H9 (cell line): ENCODE results near the gene LINC00305. TPM values are rescaled to one million over a fixed set of nuclear protein-coding genes. Genes with fewer than 3 reads are reported as not detected.

Source experiments
- DNase-seq: peaks from one replicate; pipeline ENCODE4 v3.0.0-alpha.2; 2017
- H2AFZ ChIP-seq: one replicate; pipeline ENCODE4 v1.6.1; 2013; ENCODE audit warnings: mild to moderate bottlenecking, low read length, control low read depth, moderate library complexity
- H2AK5ac ChIP-seq: 2 replicates; pipeline ENCODE4 v1.6.1; 2013; ENCODE audit warnings: low read length, control low read depth, mixed read lengths; ENCODE audit not compliant: insufficient read length
- H2BK120ac ChIP-seq: one replicate; pipeline ENCODE4 v1.6.1; 2013; ENCODE audit warnings: low read depth, mild to moderate bottlenecking, low read length, control low read depth, inconsistent platforms; ENCODE audit not compliant: poor library complexity, severe bottlenecking
- H2BK12ac ChIP-seq: 2 replicates; pipeline ENCODE4 v1.6.1; 2013; ENCODE audit warnings: low read length, control low read depth, mixed read lengths, low read depth; ENCODE audit not compliant: insufficient read length
- H2BK15ac ChIP-seq: 2 replicates; pipeline ENCODE4 v1.6.1; 2013; ENCODE audit warnings: low read depth, low read length, control low read depth
- H2BK20ac ChIP-seq: one replicate; pipeline ENCODE4 v1.6.1; 2013; ENCODE audit warnings: low read depth, mild to moderate bottlenecking, low read length, control low read depth, inconsistent platforms; ENCODE audit not compliant: poor library complexity, severe bottlenecking
- H2BK5ac ChIP-seq: 2 replicates; pipeline ENCODE4 v1.6.1; 2013; ENCODE audit warnings: low read length, control low read depth, mixed read lengths; ENCODE audit not compliant: insufficient read length
- H3K14ac ChIP-seq: 2 replicates; pipeline ENCODE4 v1.6.1; 2013; ENCODE audit warnings: low read length, control low read depth; ENCODE audit not compliant: insufficient read depth
- H3K18ac ChIP-seq: 2 replicates; pipeline ENCODE4 v1.6.1; 2013; ENCODE audit warnings: low read depth, mild to moderate bottlenecking, mixed read lengths, low read length, control low read depth; ENCODE audit not compliant: insufficient read length
- H3K23ac ChIP-seq: 2 replicates; pipeline ENCODE4 v1.6.1; 2013; ENCODE audit warnings: low read length, control low read depth, mixed read lengths, low read depth; ENCODE audit not compliant: insufficient read length
- H3K23me2 ChIP-seq: 2 replicates; pipeline ENCODE4 v1.6.1; 2013; ENCODE audit warnings: low read depth, mild to moderate bottlenecking, mixed read lengths, low read length, control low read depth; ENCODE audit not compliant: insufficient read length, poor library complexity, severe bottlenecking
- H3K27ac ChIP-seq: 2 replicates; pipeline ENCODE4 v1.5.1; 2013; ENCODE audit warnings: low read length, control low read depth, mixed read lengths, low read depth; ENCODE audit not compliant: insufficient read length
- H3K27me3 ChIP-seq: 2 replicates; pipeline ENCODE4 v1.6.1; 2013; ENCODE audit warnings: low read length, control low read depth, inconsistent platforms; ENCODE audit not compliant: insufficient read depth
- H3K4ac ChIP-seq: 2 replicates; pipeline ENCODE4 v1.6.1; 2013; ENCODE audit warnings: low read depth, mild to moderate bottlenecking, control low read depth, inconsistent platforms, low read length, moderate library complexity
- H3K4me1 ChIP-seq: 2 replicates; pipeline ENCODE4 v1.6.1; 2013; ENCODE audit warnings: low read length, control low read depth, inconsistent platforms; ENCODE audit not compliant: insufficient read depth
- H3K4me2 ChIP-seq: 2 replicates; pipeline ENCODE4 v1.6.1; 2013; ENCODE audit warnings: low read length, control low read depth, mixed read lengths; ENCODE audit not compliant: insufficient read length, insufficient read depth
- H3K56ac ChIP-seq: 2 replicates; pipeline ENCODE4 v1.6.1; 2013; ENCODE audit warnings: low read depth, mild to moderate bottlenecking, mixed read lengths, low read length, control low read depth; ENCODE audit not compliant: insufficient read length
- H3K79me1 ChIP-seq: 2 replicates; pipeline ENCODE4 v1.6.1; 2013; ENCODE audit warnings: low read depth, mild to moderate bottlenecking, moderate library complexity, low read length, control low read depth, inconsistent platforms; ENCODE audit not compliant: insufficient read depth, poor library complexity, severe bottlenecking
- H3K79me2 ChIP-seq: 2 replicates; pipeline ENCODE4 v1.6.1; 2013; ENCODE audit warnings: low read length, control low read depth, inconsistent platforms; ENCODE audit not compliant: insufficient read depth
- H3K9ac ChIP-seq: 2 replicates; pipeline ENCODE4 v1.6.1; 2013; ENCODE audit warnings: low read length, control low read depth, mixed read lengths; ENCODE audit not compliant: insufficient read length; ENCODE audit errors: extremely low read depth
- H3K9me3 ChIP-seq: one replicate; pipeline ENCODE4 v1.6.1; 2013; ENCODE audit warnings: low read depth, low read length, inconsistent platforms; ENCODE audit not compliant: control insufficient read depth
- H3T11ph ChIP-seq: one replicate; pipeline ENCODE4 v1.6.1; 2013; ENCODE audit warnings: mild to moderate bottlenecking, low read length, control low read depth, inconsistent platforms
- H4K20me1 ChIP-seq: one replicate; pipeline ENCODE4 v1.6.1; 2013; ENCODE audit not compliant: control insufficient read depth, insufficient read length, insufficient read depth
- H4K5ac ChIP-seq: 2 replicates; pipeline ENCODE4 v1.6.1; 2013; ENCODE audit warnings: low read depth, mild to moderate bottlenecking, mixed read lengths, low read length, control low read depth; ENCODE audit not compliant: insufficient read length
- H4K8ac ChIP-seq: replicated peaks from 2 replicates; pipeline ENCODE4 v1.6.1; 2013; ENCODE audit warnings: low read length, control low read depth, mixed read lengths, low read depth; ENCODE audit not compliant: insufficient read length
- H4K91ac ChIP-seq: 2 replicates; pipeline ENCODE4 v1.6.1; 2013; ENCODE audit warnings: low read depth, mild to moderate bottlenecking, moderate library complexity, mixed read lengths, low read length, control low read depth; ENCODE audit not compliant: insufficient read length
- H3K27ac Mint-ChIP-seq, 3 experiments: 2 replicates in 2 of 3; 3 replicates in 1 of 3; pipeline ENCODE4 v1.8.0; 2020 to 2021; ENCODE audit warnings: mixed read lengths in 3 of 3, mild to moderate bottlenecking in 1 of 3, moderate library complexity in 1 of 3
- H3K27me3 Mint-ChIP-seq: 2 replicates; pipeline ENCODE4 v1.8.0; 2021; ENCODE audit warnings: low read depth, mild to moderate bottlenecking, moderate library complexity, mixed read lengths
- H3K36me3 Mint-ChIP-seq, 3 experiments: 2 replicates in 2 of 3; 3 replicates in 1 of 3; pipeline ENCODE4 v1.8.0; 2020 to 2021; ENCODE audit warnings: low read depth in 3 of 3, mixed read lengths in 3 of 3; ENCODE audit not compliant: insufficient read depth in 1 of 3
- H3K4me1 Mint-ChIP-seq, 2 experiments: 2 replicates each; pipeline ENCODE4 v1.8.0; 2020; ENCODE audit warnings: mixed read lengths in 2 of 2
- H3K4me3 Mint-ChIP-seq, 2 experiments: 2 replicates in 1 of 2; 3 replicates in 1 of 2; pipeline ENCODE4 v1.8.0; 2020 to 2021; ENCODE audit warnings: mild to moderate bottlenecking in 2 of 2, mixed read lengths in 2 of 2, moderate library complexity in 1 of 2
- H3K9me3 Mint-ChIP-seq, 2 experiments: 2 replicates in 1 of 2; 3 replicates in 1 of 2; pipeline ENCODE4 v1.8.0; 2020; ENCODE audit warnings: mild to moderate bottlenecking in 2 of 2, mixed read lengths in 2 of 2, moderate library complexity in 1 of 2
- WGBS: extraction: QIAGEN DNeasy Blood & Tissue Kit; methylation state at CpG from one replicate; pipeline ENCODE4 v1.1.7; 2013; ENCODE audit warnings: missing lambda C conversion rate, low lambda C conversion rate, mixed read lengths; ENCODE audit not compliant: insufficient read length; ENCODE audit errors: extremely low coverage; 5-methylcytosine and 5-hydroxymethylcytosine counted together
- total RNA-seq: library from RNA; stranded (reverse); gene quantifications from 2 replicates; pipeline ENCODE4 v1.2.1, GENCODE V29; 2021
- TF ChIP-seq, protein P1 (sequence below): fragments of 200-600 bp; sonication (generic); conservative IDR thresholded peaks from 3 replicates; pipeline ENCODE4 v1.8.0; 2021; ENCODE audit warnings: antibody characterized with exemption, mild to moderate bottlenecking

Gene LINC00305
- total RNA-seq, 1 experiment from 2014 or later: not detected

DNA sequence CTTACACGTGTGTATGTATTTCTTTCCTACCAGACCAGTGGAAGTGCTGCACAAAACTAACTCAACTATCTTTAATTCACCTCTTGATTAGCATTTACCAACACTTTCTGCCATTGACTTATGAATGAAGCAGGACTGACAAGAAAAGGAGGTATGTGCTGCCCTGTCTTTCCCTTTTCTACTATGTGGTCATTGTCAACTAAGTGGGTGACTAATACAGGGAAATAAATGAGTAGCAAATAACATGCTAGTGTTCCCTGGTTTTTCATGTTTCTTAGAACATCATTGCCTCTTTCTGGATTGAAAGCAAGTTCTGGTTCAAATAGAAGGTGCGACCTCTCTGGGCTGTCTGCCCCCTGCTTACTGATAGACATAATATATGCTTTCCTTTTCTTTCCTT, 58.0 kb downstream of the LINC00305 start:
- Histone ChIP-seq H3K79me1 (no peaks in the 10 kb centered on the region), H3K4ac (no peak overlapping the region), H2AK5ac (no peak overlapping the region), H3K18ac (no peak overlapping the region), H2AFZ (no peak overlapping the region), H4K91ac (no peak overlapping the region), H3K23ac (no peak overlapping the region), H3K27ac (no peak overlapping the region), H3K79me2 (no peaks in the 10 kb centered on the region), H4K5ac (no peak overlapping the region), H4K20me1 (no peaks in the 10 kb centered on the region), H3K56ac (no peak overlapping the region), H2BK120ac (no peak overlapping the region), H2BK20ac (no peak overlapping the region), H3K23me2 (no peaks in the 10 kb centered on the region), H2BK12ac (no peak overlapping the region), H2BK5ac (no peak overlapping the region), H3K14ac (no peak overlapping the region), H3K4me1 (no peaks in the 10 kb centered on the region; the same call in 1 of the 2 replicates), H3K27me3 (no peaks in the 10 kb centered on the region), H3K9me3 (no peaks in the 10 kb centered on the region), H2BK15ac (no peak overlapping the region), H4K8ac (no peak overlapping the region), H3K9ac (no peak overlapping the region), H3K4me2 (no peak overlapping the region), H3T11ph (no peak overlapping the region)
- H3K9me3 Mint-ChIP-seq: peaks cover 11 to 19% of the 10 kb centered on the region in 2 experiments
- DNase-seq: no peak
- H3K4me1 Mint-ChIP-seq: peaks cover 15 to 16% of the 10 kb centered on the region in 2 experiments
- H3K27me3 Mint-ChIP-seq: no peaks in the 10 kb centered on the region; the same call in 1 of the 2 replicates
- H3K27ac Mint-ChIP-seq: no peak overlapping the region
- peaks cover 9 to 25% (median 15%) of the 10 kb centered on the region in 3 experiments for H3K36me3 Mint-ChIP-seq
- no CpG with 5 or more reads among the region's 2 CpGs for WGBS
- TF ChIP-seq, protein P1, sequence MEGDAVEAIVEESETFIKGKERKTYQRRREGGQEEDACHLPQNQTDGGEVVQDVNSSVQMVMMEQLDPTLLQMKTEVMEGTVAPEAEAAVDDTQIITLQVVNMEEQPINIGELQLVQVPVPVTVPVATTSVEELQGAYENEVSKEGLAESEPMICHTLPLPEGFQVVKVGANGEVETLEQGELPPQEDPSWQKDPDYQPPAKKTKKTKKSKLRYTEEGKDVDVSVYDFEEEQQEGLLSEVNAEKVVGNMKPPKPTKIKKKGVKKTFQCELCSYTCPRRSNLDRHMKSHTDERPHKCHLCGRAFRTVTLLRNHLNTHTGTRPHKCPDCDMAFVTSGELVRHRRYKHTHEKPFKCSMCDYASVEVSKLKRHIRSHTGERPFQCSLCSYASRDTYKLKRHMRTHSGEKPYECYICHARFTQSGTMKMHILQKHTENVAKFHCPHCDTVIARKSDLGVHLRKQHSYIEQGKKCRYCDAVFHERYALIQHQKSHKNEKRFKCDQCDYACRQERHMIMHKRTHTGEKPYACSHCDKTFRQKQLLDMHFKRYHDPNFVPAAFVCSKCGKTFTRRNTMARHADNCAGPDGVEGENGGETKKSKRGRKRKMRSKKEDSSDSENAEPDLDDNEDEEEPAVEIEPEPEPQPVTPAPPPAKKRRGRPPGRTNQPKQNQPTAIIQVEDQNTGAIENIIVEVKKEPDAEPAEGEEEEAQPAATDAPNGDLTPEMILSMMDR: no peak
- H3K4me3 Mint-ChIP-seq: no peak overlapping the region
